ENCODE results near the gene JUNB. TPM values are rescaled to one million over a fixed set of nuclear protein-coding genes. Genes with fewer than 3 reads are reported as not detected.

Gene JUNB
- polyA plus RNA-seq, 3 donors: 1,279 to 3,167 (median 1,468) TPM

GRCh38 chr19:12833418-12833737 lies 42.1 kb downstream of the JUNB start:
- Histone ChIP-seq H3K4me1 (ENCODE audit: control insufficient read depth in 1 of 2, insufficient read depth in 2 of 2, low read length in 2 of 2) (peaks cover 3 to 22% of the 10 kb centered on the region in 2 donors), H3K79me2 (ENCODE audit: insufficient read depth, low read length) (no peaks in the 10 kb centered on the region)
- DNase-seq: no peak

GRCh38 chr19:12833738-12834565 lies 42.7 kb downstream of the JUNB start:
- WGBS (ENCODE audit: insufficient coverage): 4% methylated on average over 41 of the region's 87 CpGs
- Histone ChIP-seq H3K9ac (ENCODE audit: insufficient read depth, low read length, poor library complexity, severe bottlenecking) (no peak overlapping the region), H3K79me2 (ENCODE audit: insufficient read depth, low read length) (no peaks in the 10 kb centered on the region), H3K36me3 (replicated peaks in 1 of 2; ENCODE audit: control insufficient read depth in 1 of 2, insufficient read depth in 2 of 2, low read length in 2 of 2) (no peaks in the 10 kb centered on the region), H3K4me2 (replicated peaks; ENCODE audit: extremely low read depth, low read length, poor library complexity, severe bottlenecking) (peak overlapping the region; percentile 63), H2AFZ (ENCODE audit: insufficient read depth, low read depth, low read length, poor library complexity, severe bottlenecking) (no peak overlapping the region), H4K20me1 (ENCODE audit: insufficient read depth, low read length) (no peaks in the 10 kb centered on the region), H3K27me3 (ENCODE audit: control insufficient read depth in 2 of 2, insufficient read depth in 2 of 2, low read length in 2 of 2) (peaks cover 56 to 93% of the 10 kb centered on the region in 2 donors), H3K9me3 (replicated peaks in 1 of 2; ENCODE audit: control insufficient read depth in 1 of 2, insufficient read depth in 1 of 2, low read length in 2 of 2) (peaks cover 8 to 47% of the 10 kb centered on the region in 2 donors), H3K4me3 (replicated peaks in 1 of 3; ENCODE audit: low read depth in 2 of 3, low read length in 3 of 3) (peak overlapping the region in 1 of 3 experiments; percentile 49), H3K27ac (ENCODE audit: low read depth in 1 of 2, low read length in 2 of 2) (no peak overlapping the region), H3K4me1 (ENCODE audit: control insufficient read depth in 1 of 2, insufficient read depth in 2 of 2, low read length in 2 of 2) (peaks cover 9 to 28% of the 10 kb centered on the region in 2 donors)
- peaks cover 8 to 15% of the 10 kb centered on the region in 2 donors for H3K36me3 Mint-ChIP-seq
- H3K9me3 Mint-ChIP-seq: peaks cover 1 to 37% (median 26%) of the 10 kb centered on the region in 7 donors
- H3K4me1 Mint-ChIP-seq: peaks cover 20% of the 10 kb centered on the region
- no peak for DNase-seq
- H3K27ac Mint-ChIP-seq: no peak overlapping the region
- H3K4me3 Mint-ChIP-seq: peak overlapping the region in 1 of 2 donors; percentile 82
- H3K27me3 Mint-ChIP-seq (ENCODE audit: low read depth in 3 of 3): peaks cover 78 to 92% (median 82%) of the 10 kb centered on the region in 3 donors
- no peak for TF ChIP-seq CTCF (IDR thresholded peaks at IDR 0.05)
- intact Hi-C loops (cut with micrococcal nuclease): no loop called here

More at GRCh38 chr19:12833418-12833737, 42.1 kb downstream of the JUNB start:
- peaks cover 76 to 92% (median 82%) of the 10 kb centered on the region in 3 donors for H3K27me3 Mint-ChIP-seq (ENCODE audit: low read depth in 3 of 3)
- peaks cover 8 to 15% of the 10 kb centered on the region in 2 donors for H3K36me3 Mint-ChIP-seq
- Histone ChIP-seq H3K27me3 (ENCODE audit: control insufficient read depth in 2 of 2, insufficient read depth in 2 of 2, low read length in 2 of 2) (peaks cover 53 to 93% of the 10 kb centered on the region in 2 donors), H3K4me3 (replicated peaks in 1 of 3; ENCODE audit: low read depth in 2 of 3, low read length in 3 of 3) (no peak overlapping the region), H3K9ac (ENCODE audit: insufficient read depth, low read length, poor library complexity, severe bottlenecking) (no peak overlapping the region), H3K36me3 (replicated peaks in 1 of 2; ENCODE audit: control insufficient read depth in 1 of 2, insufficient read depth in 2 of 2, low read length in 2 of 2) (no peaks in the 10 kb centered on the region), H2AFZ (ENCODE audit: insufficient read depth, low read depth, low read length, poor library complexity, severe bottlenecking) (no peak overlapping the region), H3K27ac (ENCODE audit: low read depth in 1 of 2, low read length in 2 of 2) (no peak overlapping the region), H3K9me3 (replicated peaks in 1 of 2; ENCODE audit: control insufficient read depth in 1 of 2, insufficient read depth in 1 of 2, low read length in 2 of 2) (peaks cover 8 to 41% of the 10 kb centered on the region in 2 donors), H3K4me2 (replicated peaks; ENCODE audit: extremely low read depth, low read length, poor library complexity, severe bottlenecking) (no peak overlapping the region), H4K20me1 (ENCODE audit: insufficient read depth, low read length) (no peaks in the 10 kb centered on the region)
- TF ChIP-seq CTCF (IDR thresholded peaks at IDR 0.05): no peak
- intact Hi-C loops (cut with micrococcal nuclease): no loop called here
- H3K27ac Mint-ChIP-seq: no peak overlapping the region
- peaks cover 1 to 36% (median 24%) of the 10 kb centered on the region in 7 donors for H3K9me3 Mint-ChIP-seq
- H3K4me1 Mint-ChIP-seq: peaks cover 21% of the 10 kb centered on the region
- no CpG with 5 or more reads among the region's 5 CpGs for WGBS (ENCODE audit: insufficient coverage)
- peak overlapping the region in 1 of 2 donors; percentile 78 for H3K4me3 Mint-ChIP-seq
